Measurements from ENCODE around the gene LAMTOR4. TPM values are rescaled to one million over a fixed set of nuclear protein-coding genes. Genes with fewer than 3 reads are reported as not detected.
"Not testable (repeated sequence)": the region's sequence is repeated elsewhere in the genome, so short reads cannot be mapped to it uniquely, and the experiment has no call there.

LAMTOR4 gene
- total RNA-seq, 1 donor from 2014 or later: 105 TPM

GRCh38 chr7:100183090-100183489 is 34.4 kb downstream of the LAMTOR4 start:
- not testable (repeated sequence) for H3K9me3 Mint-ChIP-seq; DNase-seq (ENCODE audit: low spot score in 2 of 2, unreplicated experiment in 2 of 2); H3K27ac Mint-ChIP-seq; H3K36me3 Mint-ChIP-seq; H3K4me1 Mint-ChIP-seq; H3K4me3 Mint-ChIP-seq
- H3K27me3 Mint-ChIP-seq (ENCODE audit: low read depth): peaks cover 17% of the 10 kb centered on the region

GRCh38 chr7:100185726-100186125 is 37.0 kb downstream of the LAMTOR4 start:
- no peak overlapping the region for H3K27ac Mint-ChIP-seq
- no peaks in the 10 kb centered on the region for H3K36me3 Mint-ChIP-seq
- H3K4me3 Mint-ChIP-seq: no peak overlapping the region
- peaks cover 17% of the 10 kb centered on the region for H3K27me3 Mint-ChIP-seq (ENCODE audit: low read depth)
- TF ChIP-seq CTCF (IDR thresholded peaks at IDR 0.05; ENCODE audit: unreplicated experiment): no peak
- no peaks in the 10 kb centered on the region for H3K9me3 Mint-ChIP-seq
- H3K4me1 Mint-ChIP-seq: peaks cover 3% of the 10 kb centered on the region
- DNase-seq (ENCODE audit: low spot score in 2 of 2, unreplicated experiment in 2 of 2): no peak

- Mint-ChIP-seq H3K36me3 (no peaks in the 10 kb centered on the region), H3K27ac (no peak overlapping the region), H3K27me3 (ENCODE audit: low read depth) (no peaks in the 10 kb centered on the region), H3K4me3 (no peak overlapping the region), H3K9me3 (no peaks in the 10 kb centered on the region), H3K4me1 (peaks cover 3% of the 10 kb centered on the region)
- TF ChIP-seq CTCF (IDR thresholded peaks at IDR 0.05; ENCODE audit: unreplicated experiment): peak; percentile 25
- DNase-seq (ENCODE audit: low spot score in 2 of 2, unreplicated experiment in 2 of 2): no peak
These were observed 40.3 kb downstream of the LAMTOR4 start for GRCh38 chr7:100189061-100189460.

- no peak overlapping the region for H3K27ac Mint-ChIP-seq
- no peaks in the 10 kb centered on the region for H3K9me3 Mint-ChIP-seq
These were observed 41.5 kb downstream of the LAMTOR4 start for GRCh38 chr7:100190048-100190711.

GRCh38 chr7:100191775-100192174 is 43.1 kb downstream of the LAMTOR4 start:
- DNase-seq (ENCODE audit: low spot score in 2 of 2, unreplicated experiment in 2 of 2): no peak
- H3K4me1 Mint-ChIP-seq: no peaks in the 10 kb centered on the region
- no peak overlapping the region for H3K27ac Mint-ChIP-seq

More at GRCh38 chr7:100190048-100190711, 41.5 kb downstream of the LAMTOR4 start:
- H3K27me3 Mint-ChIP-seq (ENCODE audit: low read depth): no peaks in the 10 kb centered on the region
- H3K36me3 Mint-ChIP-seq: no peaks in the 10 kb centered on the region
- no peak for DNase-seq (ENCODE audit: low spot score in 2 of 2, unreplicated experiment in 2 of 2)
- H3K4me1 Mint-ChIP-seq: peaks cover 3% of the 10 kb centered on the region
- TF ChIP-seq CTCF (IDR thresholded peaks at IDR 0.05; ENCODE audit: unreplicated experiment): no peak
- H3K4me3 Mint-ChIP-seq: no peak overlapping the region

GRCh38 chr7:100192281-100192862 is 43.7 kb downstream of the LAMTOR4 start:
- H3K4me1 Mint-ChIP-seq; H3K27me3 Mint-ChIP-seq (ENCODE audit: low read depth); H3K27ac Mint-ChIP-seq; H3K36me3 Mint-ChIP-seq; DNase-seq (ENCODE audit: low spot score in 2 of 2, unreplicated experiment in 2 of 2); H3K4me3 Mint-ChIP-seq; H3K9me3 Mint-ChIP-seq: not testable (repeated sequence)

More at GRCh38 chr7:100191775-100192174, 43.1 kb downstream of the LAMTOR4 start:
- Mint-ChIP-seq H3K4me3 (no peak overlapping the region), H3K9me3 (no peaks in the 10 kb centered on the region), H3K36me3 (no peaks in the 10 kb centered on the region), H3K27me3 (ENCODE audit: low read depth) (no peaks in the 10 kb centered on the region)
- no peak for TF ChIP-seq CTCF (IDR thresholded peaks at IDR 0.05; ENCODE audit: unreplicated experiment)

All from mesothelial cell of epicardium (in vitro differentiated cells).